HEK293 (cell line): ENCODE results near the gene AEN.

Experiments used
- GFI1B ChIP-seq: fragments of 450-650 bp; formaldehyde crosslinking; IDR thresholded peaks from 2 replicates; pipeline ENCODE4 v1.5.1; 2016; ENCODE audit warnings: missing biosample characterization, missing genetic modification characterization
- KLF1 ChIP-seq: fragments of 450-650 bp; formaldehyde crosslinking; IDR thresholded peaks from 2 replicates; pipeline ENCODE4 v1.5.1; 2016; ENCODE audit warnings: missing biosample characterization, missing genetic modification characterization
- MZF1 ChIP-seq: fragments of 450-650 bp; formaldehyde crosslinking; IDR thresholded peaks from 2 replicates; pipeline ENCODE4 v1.5.1; 2017; ENCODE audit warnings: missing biosample characterization, missing genetic modification characterization, borderline replicate concordance
- SCRT1 ChIP-seq: fragments of 450-650 bp; formaldehyde crosslinking; IDR thresholded peaks from 2 replicates; pipeline ENCODE4 v1.5.1; 2016; ENCODE audit warnings: missing biosample characterization, missing genetic modification characterization, borderline replicate concordance
- SETDB1 ChIP-seq: IDR thresholded peaks from one replicate; pipeline ENCODE4 v1.6.1; 2017; ENCODE audit warnings: mild to moderate bottlenecking, low read length, moderate library complexity, mixed read lengths; ENCODE audit not compliant: insufficient read length
- TCF7L2 ChIP-seq: IDR thresholded peaks from 2 replicates; pipeline ENCODE4 v1.6.1; 2011; ENCODE audit warnings: low read depth, mild to moderate bottlenecking, inconsistent platforms, low read length, moderate library complexity, borderline replicate concordance
- YY2 ChIP-seq: fragments of 450-650 bp; formaldehyde crosslinking; IDR thresholded peaks from 2 replicates; pipeline ENCODE4 v1.5.1; 2016; ENCODE audit warnings: missing biosample characterization, missing genetic modification characterization
- ZFHX2 ChIP-seq: fragments of 450-650 bp; formaldehyde crosslinking; conservative IDR thresholded peaks from 2 replicates; pipeline ENCODE4 v1.5.1; 2016; ENCODE audit warnings: missing biosample characterization, missing genetic modification characterization
- ZFP37 ChIP-seq: fragments of 450-650 bp; formaldehyde crosslinking; IDR thresholded peaks from 2 replicates; pipeline ENCODE4 v1.5.1; 2016; ENCODE audit warnings: missing biosample characterization, missing genetic modification characterization
- ZNF174 ChIP-seq: fragments of 450-650 bp; formaldehyde crosslinking; IDR thresholded peaks from 2 replicates; pipeline ENCODE4 v1.5.0; 2017; ENCODE audit warnings: missing biosample characterization, mild to moderate bottlenecking, missing genetic modification characterization
- ZNF18 ChIP-seq: fragments of 450-650 bp; formaldehyde crosslinking; IDR thresholded peaks from 2 replicates; pipeline ENCODE4 v1.5.1; 2016; ENCODE audit warnings: missing biosample characterization, missing genetic modification characterization
- ZNF292 ChIP-seq: fragments of 450-650 bp; formaldehyde crosslinking; IDR thresholded peaks from 2 replicates; pipeline ENCODE4 v1.5.1; 2016; ENCODE audit warnings: low read depth, missing biosample characterization, missing genetic modification characterization, borderline replicate concordance
- ZNF302 ChIP-seq: fragments of 450-650 bp; formaldehyde crosslinking; IDR thresholded peaks from 2 replicates; pipeline ENCODE4 v1.5.1; 2016; ENCODE audit warnings: missing biosample characterization, missing genetic modification characterization, low read depth
- ZNF354C ChIP-seq: fragments of 450-650 bp; formaldehyde crosslinking; IDR thresholded peaks from 2 replicates; pipeline ENCODE4 v1.5.1; 2016; ENCODE audit warnings: missing biosample characterization, missing genetic modification characterization, low read depth, borderline replicate concordance
- ZNF473 ChIP-seq: fragments of 450-650 bp; formaldehyde crosslinking; IDR thresholded peaks from 2 replicates; pipeline ENCODE4 v1.5.1; 2017; ENCODE audit warnings: missing biosample characterization, missing genetic modification characterization
- ZNF48 ChIP-seq: fragments of 450-650 bp; formaldehyde crosslinking; IDR thresholded peaks from 2 replicates; pipeline ENCODE4 v1.5.1; 2016; ENCODE audit warnings: missing biosample characterization, missing genetic modification characterization
- ZNF558 ChIP-seq: fragments of 450-650 bp; formaldehyde crosslinking; IDR thresholded peaks from 2 replicates; pipeline ENCODE4 v1.5.1; 2016; ENCODE audit warnings: missing biosample characterization, missing genetic modification characterization
- ZNF560 ChIP-seq: fragments of 450-650 bp; formaldehyde crosslinking; IDR thresholded peaks from 2 replicates; pipeline ENCODE4 v1.5.1; 2017; ENCODE audit warnings: missing biosample characterization, missing genetic modification characterization, borderline replicate concordance
- ZNF610 ChIP-seq: fragments of 450-650 bp; formaldehyde crosslinking; IDR thresholded peaks from 2 replicates; pipeline ENCODE4 v1.5.1; 2016; ENCODE audit warnings: missing biosample characterization, missing genetic modification characterization, borderline replicate concordance
- ZNF692 ChIP-seq: fragments of 450-650 bp; formaldehyde crosslinking; IDR thresholded peaks from 2 replicates; pipeline ENCODE4 v1.5.1; 2016; ENCODE audit warnings: missing biosample characterization, missing genetic modification characterization
- ZSCAN23 ChIP-seq: fragments of 450-650 bp; formaldehyde crosslinking; IDR thresholded peaks from 2 replicates; pipeline ENCODE4 v1.5.1; 2016; ENCODE audit warnings: missing biosample characterization, missing genetic modification characterization
- ZSCAN30 ChIP-seq: fragments of 450-650 bp; IDR thresholded peaks from 2 replicates; pipeline ENCODE4 v1.5.1; 2018; ENCODE audit warnings: missing biosample characterization, mild to moderate bottlenecking, missing genetic modification characterization, moderate library complexity
- ZXDB ChIP-seq: fragments of 450-650 bp; formaldehyde crosslinking; IDR thresholded peaks from 2 replicates; pipeline ENCODE4 v1.5.1; 2016; ENCODE audit warnings: missing biosample characterization, missing genetic modification characterization
- TF ChIP-seq, protein P1 (sequence below): fragments of 450-650 bp; IDR thresholded peaks from 2 replicates; pipeline ENCODE4 v1.5.1; 2018; ENCODE audit warnings: missing biosample characterization, missing genetic modification characterization
- TF ChIP-seq, protein P2 (sequence below): fragments of 450-650 bp; formaldehyde crosslinking; IDR thresholded peaks from 2 replicates; pipeline ENCODE4 v1.5.1; 2016; ENCODE audit warnings: missing biosample characterization, missing genetic modification characterization
- TF ChIP-seq, protein P3 (sequence below): fragments of 450-650 bp; formaldehyde crosslinking; IDR thresholded peaks from 2 replicates; pipeline ENCODE4 v1.5.1; 2016; ENCODE audit warnings: missing biosample characterization, missing genetic modification characterization
- TF ChIP-seq, protein P4 (sequence below): fragments of 450-650 bp; formaldehyde crosslinking; IDR thresholded peaks from 2 replicates; pipeline ENCODE4 v1.5.1; 2016; ENCODE audit warnings: missing biosample characterization, missing genetic modification characterization

Gene AEN

DNA sequence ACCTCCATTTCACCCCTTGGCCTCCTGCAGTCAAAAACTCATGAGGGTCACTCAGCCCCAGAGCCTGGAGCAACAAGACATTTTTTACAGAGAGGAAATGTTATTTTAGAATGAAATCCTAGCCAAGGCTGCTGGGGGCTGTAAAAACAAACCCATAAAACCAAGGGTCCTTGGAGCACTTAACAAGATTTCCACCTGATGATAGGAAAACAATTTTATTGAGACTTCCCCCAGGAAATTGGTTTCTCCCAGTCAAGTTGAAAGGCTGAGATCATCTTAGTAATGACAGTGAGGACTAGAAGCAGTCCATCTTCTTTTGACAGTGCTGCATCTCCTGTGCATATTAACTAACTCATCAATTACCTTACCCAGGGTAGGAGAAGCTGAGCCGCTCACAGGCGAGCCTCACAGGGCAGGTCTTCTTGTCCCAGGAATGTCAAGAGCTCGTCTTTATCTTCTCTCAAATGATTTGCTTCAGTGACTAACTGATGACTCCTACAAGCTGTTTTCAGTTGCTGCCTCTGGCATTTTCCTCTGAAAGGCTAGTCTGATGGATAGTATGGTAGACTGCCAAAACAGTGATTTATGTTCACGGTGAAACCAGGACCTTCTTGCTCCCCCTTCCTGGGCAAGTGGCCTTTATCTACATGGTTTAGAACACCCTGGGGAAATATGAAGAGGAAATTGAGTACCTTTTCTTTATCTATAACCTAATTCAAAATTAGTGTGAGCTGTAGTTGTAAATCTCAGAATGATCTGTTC, 34.6 kb upstream of the AEN start (continued):
- TF ChIP-seq, protein P1, sequence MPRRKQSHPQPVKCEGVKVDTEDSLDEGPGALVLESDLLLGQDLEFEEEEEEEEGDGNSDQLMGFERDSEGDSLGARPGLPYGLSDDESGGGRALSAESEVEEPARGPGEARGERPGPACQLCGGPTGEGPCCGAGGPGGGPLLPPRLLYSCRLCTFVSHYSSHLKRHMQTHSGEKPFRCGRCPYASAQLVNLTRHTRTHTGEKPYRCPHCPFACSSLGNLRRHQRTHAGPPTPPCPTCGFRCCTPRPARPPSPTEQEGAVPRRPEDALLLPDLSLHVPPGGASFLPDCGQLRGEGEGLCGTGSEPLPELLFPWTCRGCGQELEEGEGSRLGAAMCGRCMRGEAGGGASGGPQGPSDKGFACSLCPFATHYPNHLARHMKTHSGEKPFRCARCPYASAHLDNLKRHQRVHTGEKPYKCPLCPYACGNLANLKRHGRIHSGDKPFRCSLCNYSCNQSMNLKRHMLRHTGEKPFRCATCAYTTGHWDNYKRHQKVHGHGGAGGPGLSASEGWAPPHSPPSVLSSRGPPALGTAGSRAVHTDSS: no peak
- TF ChIP-seq SETDB1: no peak
- TF ChIP-seq ZFHX2 (tag by site-specific recombination): no peak
- no peak for TF ChIP-seq ZNF48 (tag by site-specific recombination)
- no peak for TF ChIP-seq ZNF354C (tag by site-specific recombination)
- TF ChIP-seq ZNF18 (tag by site-specific recombination): peak; percentile 52
- TF ChIP-seq SCRT1 (tag by site-specific recombination): no peak
- TF ChIP-seq, protein P2, sequence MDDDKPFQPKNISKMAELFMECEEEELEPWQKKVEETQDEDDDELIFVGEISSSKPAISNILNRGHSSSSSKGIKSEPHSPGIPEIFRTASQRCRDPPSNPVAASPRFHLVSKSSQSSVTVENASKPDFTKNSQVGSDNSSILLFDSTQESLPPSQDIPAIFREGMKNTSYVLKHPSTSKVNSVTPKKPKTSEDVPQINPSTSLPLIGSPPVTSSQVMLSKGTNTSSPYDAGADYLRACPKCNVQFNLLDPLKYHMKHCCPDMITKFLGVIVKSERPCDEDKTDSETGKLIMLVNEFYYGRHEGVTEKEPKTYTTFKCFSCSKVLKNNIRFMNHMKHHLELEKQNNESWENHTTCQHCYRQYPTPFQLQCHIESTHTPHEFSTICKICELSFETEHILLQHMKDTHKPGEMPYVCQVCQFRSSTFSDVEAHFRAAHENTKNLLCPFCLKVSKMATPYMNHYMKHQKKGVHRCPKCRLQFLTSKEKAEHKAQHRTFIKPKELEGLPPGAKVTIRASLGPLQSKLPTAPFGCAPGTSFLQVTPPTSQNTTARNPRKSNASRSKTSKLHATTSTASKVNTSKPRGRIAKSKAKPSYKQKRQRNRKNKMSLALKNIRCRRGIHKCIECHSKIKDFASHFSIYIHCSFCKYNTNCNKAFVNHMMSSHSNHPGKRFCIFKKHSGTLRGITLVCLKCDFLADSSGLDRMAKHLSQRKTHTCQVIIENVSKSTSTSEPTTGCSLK (tag by site-specific recombination): no peak
- peak; percentile 46; the same call in 1 of the 2 replicates for TF ChIP-seq ZSCAN30 (tag by site-specific recombination)
- TF ChIP-seq ZFP37 (tag by site-specific recombination): no peak
- TF ChIP-seq ZNF292: no peak
- no peak for TF ChIP-seq ZNF560 (tag by site-specific recombination)
- TF ChIP-seq ZNF692: no peak
- TF ChIP-seq ZNF302: no peak
- no peak; the same call in 1 of the 2 replicates for TF ChIP-seq ZNF610 (tag by site-specific recombination)
- peak; percentile 91 for TF ChIP-seq TCF7L2
- peak; percentile 74 for TF ChIP-seq ZXDB
- TF ChIP-seq, protein P3, sequence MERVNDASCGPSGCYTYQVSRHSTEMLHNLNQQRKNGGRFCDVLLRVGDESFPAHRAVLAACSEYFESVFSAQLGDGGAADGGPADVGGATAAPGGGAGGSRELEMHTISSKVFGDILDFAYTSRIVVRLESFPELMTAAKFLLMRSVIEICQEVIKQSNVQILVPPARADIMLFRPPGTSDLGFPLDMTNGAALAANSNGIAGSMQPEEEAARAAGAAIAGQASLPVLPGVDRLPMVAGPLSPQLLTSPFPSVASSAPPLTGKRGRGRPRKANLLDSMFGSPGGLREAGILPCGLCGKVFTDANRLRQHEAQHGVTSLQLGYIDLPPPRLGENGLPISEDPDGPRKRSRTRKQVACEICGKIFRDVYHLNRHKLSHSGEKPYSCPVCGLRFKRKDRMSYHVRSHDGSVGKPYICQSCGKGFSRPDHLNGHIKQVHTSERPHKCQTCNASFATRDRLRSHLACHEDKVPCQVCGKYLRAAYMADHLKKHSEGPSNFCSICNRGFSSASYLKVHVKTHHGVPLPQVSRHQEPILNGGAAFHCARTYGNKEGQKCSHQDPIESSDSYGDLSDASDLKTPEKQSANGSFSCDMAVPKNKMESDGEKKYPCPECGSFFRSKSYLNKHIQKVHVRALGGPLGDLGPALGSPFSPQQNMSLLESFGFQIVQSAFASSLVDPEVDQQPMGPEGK (tag by site-specific recombination): no peak
- no peak for TF ChIP-seq ZNF558 (tag by site-specific recombination)
- no peak for TF ChIP-seq ZSCAN23 (tag by site-specific recombination)
- TF ChIP-seq KLF1: no peak
- no peak for TF ChIP-seq ZNF174 (tag by site-specific recombination)
- peak; percentile 51; the same call in 1 of the 2 replicates for TF ChIP-seq GFI1B (tag by site-specific recombination)
- TF ChIP-seq, protein P4, sequence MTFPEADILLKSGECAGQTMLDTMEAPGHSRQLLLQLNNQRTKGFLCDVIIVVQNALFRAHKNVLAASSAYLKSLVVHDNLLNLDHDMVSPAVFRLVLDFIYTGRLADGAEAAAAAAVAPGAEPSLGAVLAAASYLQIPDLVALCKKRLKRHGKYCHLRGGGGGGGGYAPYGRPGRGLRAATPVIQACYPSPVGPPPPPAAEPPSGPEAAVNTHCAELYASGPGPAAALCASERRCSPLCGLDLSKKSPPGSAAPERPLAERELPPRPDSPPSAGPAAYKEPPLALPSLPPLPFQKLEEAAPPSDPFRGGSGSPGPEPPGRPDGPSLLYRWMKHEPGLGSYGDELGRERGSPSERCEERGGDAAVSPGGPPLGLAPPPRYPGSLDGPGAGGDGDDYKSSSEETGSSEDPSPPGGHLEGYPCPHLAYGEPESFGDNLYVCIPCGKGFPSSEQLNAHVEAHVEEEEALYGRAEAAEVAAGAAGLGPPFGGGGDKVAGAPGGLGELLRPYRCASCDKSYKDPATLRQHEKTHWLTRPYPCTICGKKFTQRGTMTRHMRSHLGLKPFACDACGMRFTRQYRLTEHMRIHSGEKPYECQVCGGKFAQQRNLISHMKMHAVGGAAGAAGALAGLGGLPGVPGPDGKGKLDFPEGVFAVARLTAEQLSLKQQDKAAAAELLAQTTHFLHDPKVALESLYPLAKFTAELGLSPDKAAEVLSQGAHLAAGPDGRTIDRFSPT (tag by site-specific recombination): peak; percentile 56; the same call in 1 of the 2 replicates
- no peak for TF ChIP-seq YY2 (tag by site-specific recombination)
- TF ChIP-seq ZNF473 (tag by site-specific recombination): no peak
- no peak for TF ChIP-seq MZF1
